GM18502 (cell line): ENCODE results near the gene RAB9A.

Source experiments
- ATAC-seq: cut with Tn5 transposase; IDR thresholded peaks from one replicate; pipeline ENCODE4 v1.9.1; 2021; ENCODE audit warnings: mild to moderate bottlenecking; ENCODE audit not compliant: unreplicated experiment, poor library complexity

RAB9A gene

GRCh38 chrX:13741695-13742094 is 52.8 kb downstream of the RAB9A start:
- no peak for ATAC-seq

- peak; percentile 95 for ATAC-seq
Measured at GRCh38 chrX:13742397-13743176, 53.7 kb downstream of the RAB9A start.

- no peak for ATAC-seq
Measured at GRCh38 chrX:13747836-13748235, 58.9 kb downstream of the RAB9A start.

- no peak for ATAC-seq
Measured at GRCh38 chrX:13748486-13748885, 59.6 kb downstream of the RAB9A start.

- no peak for ATAC-seq
Measured at GRCh38 chrX:13750204-13750603, 61.3 kb downstream of the RAB9A start.

- peak; percentile 53 for ATAC-seq
Measured at GRCh38 chrX:13750812-13751211, 61.9 kb downstream of the RAB9A start.

- ATAC-seq: no peak
Measured at GRCh38 chrX:13752141-13752540, 63.2 kb downstream of the RAB9A start.

- ATAC-seq: peak; percentile 66
Measured at GRCh38 chrX:13752646-13753045, 63.7 kb downstream of the RAB9A start.

- ATAC-seq: no peak
Measured at GRCh38 chrX:13754765-13755164, 65.8 kb downstream of the RAB9A start.

GRCh38 chrX:13755254-13755653 is 66.3 kb downstream of the RAB9A start:
- no peak for ATAC-seq

GRCh38 chrX:13756381-13756780 is 67.5 kb downstream of the RAB9A start:
- no peak for ATAC-seq

GRCh38 chrX:13759152-13759718 is 70.3 kb downstream of the RAB9A start:
- peak; percentile 62 for ATAC-seq
